GM21576 (cell line): ENCODE data around the gene NOS1AP.

Experiments
- ATAC-seq: cut with Tn5 transposase; IDR thresholded peaks from one replicate; pipeline ENCODE4 v1.9.1; 2021; ENCODE audit warnings: mild to moderate bottlenecking, moderate library complexity; ENCODE audit not compliant: unreplicated experiment

NOS1AP gene

GRCh38 chr1:162214202-162214601 is 144.7 kb downstream of the NOS1AP start:
- ATAC-seq = no peak

GRCh38 chr1:162215902-162216301 is 146.4 kb downstream of the NOS1AP start:
- ATAC-seq = no peak

- ATAC-seq = no peak
Observed at GRCh38 chr1:162216604-162217003, 147.1 kb downstream of the NOS1AP start.

GRCh38 chr1:162217706-162218105 is 148.2 kb downstream of the NOS1AP start:
- no peak for ATAC-seq

GRCh38 chr1:162218546-162218945 is 149.1 kb downstream of the NOS1AP start:
- ATAC-seq = no peak

- ATAC-seq = no peak
Observed at GRCh38 chr1:162218975-162219374, 149.5 kb downstream of the NOS1AP start.

GRCh38 chr1:162219461-162219860 is 150.0 kb downstream of the NOS1AP start:
- no peak for ATAC-seq

- no peak for ATAC-seq
Observed at GRCh38 chr1:162220009-162220539, 150.6 kb downstream of the NOS1AP start.

GRCh38 chr1:162222014-162222413 is 152.5 kb downstream of the NOS1AP start:
- ATAC-seq = no peak

- no peak for ATAC-seq
Observed at GRCh38 chr1:162222730-162223129, 153.2 kb downstream of the NOS1AP start.

- ATAC-seq = no peak
Observed at GRCh38 chr1:162223488-162223887, 154.0 kb downstream of the NOS1AP start.

GRCh38 chr1:162224267-162224666 is 154.8 kb downstream of the NOS1AP start:
- ATAC-seq = no peak

GRCh38 chr1:162228586-162228985 is 159.1 kb downstream of the NOS1AP start:
- no peak for ATAC-seq

- no peak for ATAC-seq
Observed at GRCh38 chr1:162229549-162229948, 160.1 kb downstream of the NOS1AP start.

- no peak for ATAC-seq
Observed at GRCh38 chr1:162230096-162230495, 160.6 kb downstream of the NOS1AP start.

- no peak for ATAC-seq
Observed at GRCh38 chr1:162230517-162230916, 161.0 kb downstream of the NOS1AP start.

GRCh38 chr1:162232034-162232711 is 162.7 kb downstream of the NOS1AP start:
- no peak for ATAC-seq

GRCh38 chr1:162233066-162233465 is 163.6 kb downstream of the NOS1AP start:
- no peak for ATAC-seq

GRCh38 chr1:162233937-162234336 is 164.4 kb downstream of the NOS1AP start:
- ATAC-seq = no peak

GRCh38 chr1:162234571-162234970 is 165.1 kb downstream of the NOS1AP start:
- ATAC-seq = no peak

- no peak for ATAC-seq
Observed at GRCh38 chr1:162235241-162235800, 165.8 kb downstream of the NOS1AP start.

- ATAC-seq = no peak
Observed at GRCh38 chr1:162236201-162236600, 166.7 kb downstream of the NOS1AP start.

- ATAC-seq = no peak
Observed at GRCh38 chr1:162236618-162237017, 167.1 kb downstream of the NOS1AP start.
